ENCODE measurements around the gene PSMD7. TPM values are rescaled to one million over a fixed set of nuclear protein-coding genes. Genes with fewer than 3 reads are reported as not detected.
"Not testable (repeated sequence)": the region's sequence is repeated elsewhere in the genome, so short reads cannot be mapped to it uniquely, and the experiment has no call there.

PSMD7 gene
- total RNA-seq, 1 donor from 2014 or later = 90.8 TPM

- Histone ChIP-seq H3K36me3 (ENCODE audit: insufficient read depth, low read length) (no peaks in the 10 kb centered on the region), H4K20me1 (ENCODE audit: insufficient read depth, low read length) (no peaks in the 10 kb centered on the region), H3K4me1 (ENCODE audit: insufficient read depth, low read length) (no peaks in the 10 kb centered on the region), H3K9me3 (ENCODE audit: insufficient read depth, low read depth, low read length) (no peaks in the 10 kb centered on the region), H3K27ac (ENCODE audit: low read depth, low read length) (no peak overlapping the region), H2AFZ (ENCODE audit: low read depth, low read length) (no peak overlapping the region), H3K9ac (ENCODE audit: low read length) (no peak overlapping the region), H3K4me2 (ENCODE audit: low read length) (no peak overlapping the region), H3K79me2 (ENCODE audit: insufficient read depth, low read length) (no peaks in the 10 kb centered on the region), H3K27me3 (ENCODE audit: insufficient read depth, low read length) (no peaks in the 10 kb centered on the region), H3K4me3 (ENCODE audit: insufficient read depth, low read depth, low read length) (no peak overlapping the region)
- Mint-ChIP-seq H3K4me3 (ENCODE audit: unreplicated experiment) (no peak overlapping the region), H3K4me1 (ENCODE audit: low read depth, unreplicated experiment) (no peaks in the 10 kb centered on the region), H3K36me3 (ENCODE audit: low read depth, unreplicated experiment) (peaks cover 1% of the 10 kb centered on the region), H3K27ac (ENCODE audit: unreplicated experiment) (no peak overlapping the region), H3K9me3 (ENCODE audit: unreplicated experiment) (no peaks in the 10 kb centered on the region), H3K27me3 (ENCODE audit: low read depth, unreplicated experiment) (no peaks in the 10 kb centered on the region)
- no peak for FAIRE-seq
- TF ChIP-seq EZH2 (IDR thresholded peaks at IDR 0.05; ENCODE audit: insufficient read depth, low read length) = no peak
- no peak for TF ChIP-seq CTCF (IDR thresholded peaks at IDR 0.05; ENCODE audit: insufficient read depth, low read depth, low read length)
- no peak for DNase-seq (ENCODE audit: low read depth)
Observed at GRCh38 chr16:74321356-74321755, 24.7 kb downstream of the PSMD7 start.

DNA sequence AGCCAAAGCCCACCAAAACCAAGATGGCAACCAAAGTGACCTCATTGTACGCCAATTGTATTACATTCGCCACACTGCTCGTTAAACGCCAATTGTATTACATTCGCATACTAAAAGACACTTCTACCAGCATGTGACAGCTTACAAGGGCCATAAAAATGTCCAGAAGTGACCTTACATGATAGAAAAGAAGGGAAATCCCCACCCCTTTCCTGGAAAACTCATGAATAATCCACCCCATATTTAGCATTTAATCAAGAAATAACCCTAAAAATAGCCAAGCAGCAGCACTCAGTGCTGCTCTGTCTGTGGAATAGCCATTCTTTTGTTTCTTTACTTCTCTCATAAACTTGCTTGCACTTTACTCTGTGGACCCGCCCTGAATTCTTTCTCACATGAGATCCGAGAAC is 25.7 kb downstream of the PSMD7 start:
- Histone ChIP-seq H3K36me3 (ENCODE audit: insufficient read depth, low read length) (no peaks in the 10 kb centered on the region), H3K27me3 (ENCODE audit: insufficient read depth, low read length) (no peaks in the 10 kb centered on the region), H2AFZ (ENCODE audit: low read depth, low read length) (no peak overlapping the region), H4K20me1 (ENCODE audit: insufficient read depth, low read length) (no peaks in the 10 kb centered on the region), H3K79me2 (ENCODE audit: insufficient read depth, low read length) (no peaks in the 10 kb centered on the region), H3K4me1 (ENCODE audit: insufficient read depth, low read length) (no peaks in the 10 kb centered on the region), H3K9me3 (ENCODE audit: insufficient read depth, low read depth, low read length) (no peaks in the 10 kb centered on the region), H3K9ac (ENCODE audit: low read length) (no peak overlapping the region), H3K4me2 (ENCODE audit: low read length) (no peak overlapping the region), H3K4me3 (ENCODE audit: insufficient read depth, low read depth, low read length) (no peak overlapping the region), H3K27ac (ENCODE audit: low read depth, low read length) (no peak overlapping the region)
- no peak for TF ChIP-seq EZH2 (IDR thresholded peaks at IDR 0.05; ENCODE audit: insufficient read depth, low read length)
- no peak for TF ChIP-seq CTCF (IDR thresholded peaks at IDR 0.05; ENCODE audit: insufficient read depth, low read depth, low read length)
- no peaks in the 10 kb centered on the region for H3K27me3 Mint-ChIP-seq (ENCODE audit: low read depth, unreplicated experiment)
- peaks cover 7% of the 10 kb centered on the region for H3K36me3 Mint-ChIP-seq (ENCODE audit: low read depth, unreplicated experiment)
- DNase-seq (ENCODE audit: low read depth) = no peak
- FAIRE-seq = no peak
- H3K27ac Mint-ChIP-seq (ENCODE audit: unreplicated experiment) = no peak overlapping the region
- H3K4me1 Mint-ChIP-seq (ENCODE audit: low read depth, unreplicated experiment) = no peaks in the 10 kb centered on the region
- no peak overlapping the region for H3K4me3 Mint-ChIP-seq (ENCODE audit: unreplicated experiment)
- no peaks in the 10 kb centered on the region for H3K9me3 Mint-ChIP-seq (ENCODE audit: unreplicated experiment)

DNA sequence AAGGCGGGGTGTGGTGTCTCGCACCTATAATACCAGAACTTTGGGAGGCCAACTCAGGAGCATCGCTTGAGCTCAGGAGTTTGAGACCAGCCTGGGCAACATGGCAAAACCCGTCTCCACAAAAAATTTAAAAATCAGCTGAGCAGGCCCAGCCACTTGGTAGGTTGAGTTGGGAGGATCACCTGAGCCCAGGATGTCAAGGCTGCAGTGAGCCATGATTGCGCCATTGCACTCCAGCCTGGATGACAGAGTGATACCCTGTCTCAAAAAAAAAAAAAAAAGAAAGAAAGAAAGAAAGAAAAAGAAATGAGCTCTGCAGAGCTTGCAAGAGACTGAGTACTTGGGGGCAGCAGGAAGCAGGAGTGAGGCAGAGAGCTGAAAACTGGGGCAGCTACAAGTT is 28.2 kb downstream of the PSMD7 start:
- not testable (repeated sequence) for H2AFZ ChIP-seq (ENCODE audit: low read depth, low read length); H4K20me1 ChIP-seq (ENCODE audit: insufficient read depth, low read length); H3K79me2 ChIP-seq (ENCODE audit: insufficient read depth, low read length); DNase-seq (ENCODE audit: low read depth); H3K36me3 ChIP-seq (ENCODE audit: insufficient read depth, low read length); H3K4me1 ChIP-seq (ENCODE audit: insufficient read depth, low read length); H3K9ac ChIP-seq (ENCODE audit: low read length); H3K4me3 Mint-ChIP-seq (ENCODE audit: unreplicated experiment); H3K4me3 ChIP-seq (ENCODE audit: insufficient read depth, low read depth, low read length); H3K27ac Mint-ChIP-seq (ENCODE audit: unreplicated experiment); H3K27me3 Mint-ChIP-seq (ENCODE audit: low read depth, unreplicated experiment); H3K27ac ChIP-seq (ENCODE audit: low read depth, low read length); FAIRE-seq; H3K4me1 Mint-ChIP-seq (ENCODE audit: low read depth, unreplicated experiment); H3K9me3 Mint-ChIP-seq (ENCODE audit: unreplicated experiment); H3K27me3 ChIP-seq (ENCODE audit: insufficient read depth, low read length); H3K4me2 ChIP-seq (ENCODE audit: low read length); H3K9me3 ChIP-seq (ENCODE audit: insufficient read depth, low read depth, low read length)
- peaks cover 13% of the 10 kb centered on the region for H3K36me3 Mint-ChIP-seq (ENCODE audit: low read depth, unreplicated experiment)
